NOMO-1 treated with DMSO at 0.1 percent for 48 hours (cell line): Measurements from ENCODE around the gene C2CD2.
"Not testable (repeated sequence)": the region's sequence is repeated elsewhere in the genome, so short reads cannot be mapped to it uniquely, and the experiment has no call there.

Experiments used
- DNase-seq: peaks from one replicate; lab custom pipeline; 2025; ENCODE audit not compliant: unreplicated experiment; lab: John Stamatoyannopoulos, UW

C2CD2 gene

GRCh38 chr21:41975391-41976272 lies 21.8 kb upstream of the C2CD2 start:
- no peak for DNase-seq

DNA sequence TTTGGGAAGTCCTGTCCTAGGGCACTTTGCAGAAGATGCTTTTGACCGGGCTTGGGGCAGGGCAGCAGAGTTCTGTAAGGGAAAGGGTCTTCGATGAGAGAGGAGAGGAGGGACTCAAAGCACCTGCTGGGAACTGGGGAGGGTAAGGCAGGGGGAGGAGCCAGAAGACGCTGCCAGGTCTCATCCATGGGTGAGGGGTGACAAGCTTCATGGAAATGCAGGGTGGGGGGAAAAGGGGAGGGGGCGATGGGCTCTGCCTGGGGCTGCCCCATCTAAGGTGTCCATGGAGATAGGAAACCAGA lies 20.9 kb upstream of the C2CD2 start:
- DNase-seq, result no peak

GRCh38 chr21:41973861-41974751 lies 20.3 kb upstream of the C2CD2 start:
- peak; percentile 56 for DNase-seq

DNA sequence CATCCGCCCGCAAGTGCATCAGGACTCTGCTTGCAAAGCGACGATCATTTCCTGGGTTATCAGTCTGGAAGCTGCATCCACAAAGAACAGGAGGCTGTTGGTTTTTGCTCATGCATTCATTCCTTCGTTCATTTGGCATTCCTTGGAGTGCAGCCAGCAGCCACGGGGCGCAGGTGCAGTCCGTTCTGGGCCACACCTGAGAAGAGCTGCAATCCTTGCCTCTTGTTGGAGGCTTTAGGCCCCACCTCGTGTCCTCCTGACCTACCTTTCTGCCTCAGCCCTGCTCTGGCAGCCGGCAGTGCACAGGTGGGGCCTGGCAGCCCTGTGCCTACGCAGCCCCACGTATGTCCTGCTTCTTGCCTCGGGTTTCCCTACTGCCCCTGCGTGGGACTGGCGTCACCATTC lies 19.6 kb upstream of the C2CD2 start:
- no peak for DNase-seq

DNA sequence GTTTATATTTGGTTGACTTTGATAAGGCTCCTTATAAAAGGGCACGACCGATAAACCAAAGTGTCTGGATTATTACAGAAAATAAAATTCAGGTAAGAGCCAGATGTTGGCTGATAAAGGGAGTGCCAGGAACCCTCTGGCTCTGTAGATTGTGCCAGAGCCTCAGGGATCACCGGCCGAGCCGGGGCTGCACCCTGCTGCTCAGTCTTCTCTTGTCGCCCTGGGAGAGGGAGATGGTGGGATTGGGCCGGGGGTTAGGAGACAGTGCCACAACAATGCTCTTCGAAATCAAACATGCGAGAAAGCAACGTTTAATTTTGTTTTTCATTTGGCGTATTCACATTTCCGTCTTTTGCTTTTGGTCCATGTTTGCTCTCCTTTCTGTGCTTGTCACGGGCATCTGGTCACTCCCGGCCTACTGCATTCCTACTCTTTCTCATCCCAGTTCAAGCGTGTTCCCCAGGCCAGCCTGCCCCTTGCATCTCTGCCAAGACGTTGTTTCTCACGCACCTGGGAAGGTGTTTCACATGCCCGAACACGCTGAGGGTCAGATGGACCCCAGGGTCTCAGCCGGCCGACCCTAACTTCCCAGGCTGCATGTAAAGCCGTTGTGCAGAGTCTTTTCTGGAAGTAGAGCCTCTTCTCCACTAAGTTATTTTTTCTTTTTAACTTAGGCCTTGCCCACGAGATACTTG lies 18.8 kb upstream of the C2CD2 start:
- DNase-seq, result no peak

DNA sequence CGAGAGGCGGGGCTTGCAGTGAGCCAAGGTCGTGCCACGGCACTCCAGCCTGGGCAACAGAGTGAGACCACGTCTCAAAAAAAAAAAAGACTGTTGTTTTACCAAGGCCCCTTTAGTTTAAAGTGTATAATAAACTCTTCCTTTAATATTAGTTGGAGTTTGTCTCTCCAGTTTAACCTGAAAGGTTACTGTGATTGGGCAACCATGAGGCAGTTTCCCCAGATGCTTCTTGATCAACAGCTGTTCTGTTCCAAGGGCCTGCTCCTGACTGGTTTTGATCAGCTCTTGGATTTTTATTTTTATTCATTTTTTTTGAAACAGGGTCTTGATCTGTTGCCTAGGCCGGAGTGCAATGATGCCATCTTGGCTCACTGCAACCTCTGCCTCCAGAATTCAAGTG lies 18.1 kb upstream of the C2CD2 start:
- DNase-seq, result no peak

DNA sequence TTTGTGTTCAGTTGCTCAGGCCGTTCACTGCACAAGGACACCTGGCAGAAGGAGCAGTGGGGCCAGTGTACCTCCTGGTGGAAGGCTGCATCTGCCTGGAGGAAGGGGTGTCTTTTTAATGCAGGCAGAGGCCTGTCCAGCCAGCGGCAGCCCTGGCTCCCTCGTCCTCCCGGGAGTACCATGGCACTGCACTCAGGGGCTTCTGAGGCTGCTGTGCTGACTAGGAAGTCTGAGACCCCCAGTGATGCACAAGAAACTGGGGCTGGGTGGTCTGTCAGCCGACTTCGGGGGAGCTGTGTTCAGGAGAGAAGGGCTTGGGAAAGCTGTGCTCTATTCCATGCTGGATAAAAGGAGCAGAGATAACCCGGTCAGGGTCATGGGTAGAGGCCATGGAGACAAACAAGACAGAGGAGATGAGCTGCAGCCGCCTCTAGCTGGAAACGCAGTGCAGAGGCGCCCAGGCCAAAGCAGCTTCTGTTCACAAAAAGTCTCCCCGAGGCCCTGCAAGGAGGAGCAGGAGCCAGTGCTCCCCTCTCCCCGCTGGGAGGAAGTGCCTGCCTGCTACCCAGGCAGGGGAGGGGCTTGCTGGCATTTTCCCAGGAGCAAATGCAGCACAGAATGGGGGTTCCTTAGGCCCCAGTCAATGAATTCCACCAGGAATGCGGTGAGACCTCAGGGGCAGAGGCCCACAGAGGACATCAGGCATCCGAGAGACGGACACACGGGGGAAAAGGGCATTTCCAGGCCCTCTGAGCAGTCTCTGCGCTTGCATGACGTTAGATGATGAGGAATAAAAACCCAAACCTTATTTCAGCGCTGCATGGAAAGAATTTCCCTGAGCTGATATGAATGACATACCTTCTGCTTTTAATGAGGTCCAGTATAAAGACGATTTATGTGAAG lies 17.2 kb upstream of the C2CD2 start:
- DNase-seq, result no peak

DNA sequence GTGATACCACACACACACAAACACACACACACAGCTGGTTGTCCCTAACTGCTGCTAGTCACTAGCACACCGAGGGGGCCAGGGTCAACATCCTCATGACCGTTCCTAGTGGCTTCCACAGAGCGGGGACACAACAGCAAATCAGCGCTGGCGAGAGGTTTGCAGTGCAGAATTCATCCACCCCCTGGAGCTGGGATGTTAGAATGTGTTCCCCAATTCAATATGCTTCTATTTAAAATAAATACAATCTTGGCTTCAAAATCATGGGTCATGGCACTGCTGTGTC lies 16.2 kb upstream of the C2CD2 start:
- no peak for DNase-seq

DNA sequence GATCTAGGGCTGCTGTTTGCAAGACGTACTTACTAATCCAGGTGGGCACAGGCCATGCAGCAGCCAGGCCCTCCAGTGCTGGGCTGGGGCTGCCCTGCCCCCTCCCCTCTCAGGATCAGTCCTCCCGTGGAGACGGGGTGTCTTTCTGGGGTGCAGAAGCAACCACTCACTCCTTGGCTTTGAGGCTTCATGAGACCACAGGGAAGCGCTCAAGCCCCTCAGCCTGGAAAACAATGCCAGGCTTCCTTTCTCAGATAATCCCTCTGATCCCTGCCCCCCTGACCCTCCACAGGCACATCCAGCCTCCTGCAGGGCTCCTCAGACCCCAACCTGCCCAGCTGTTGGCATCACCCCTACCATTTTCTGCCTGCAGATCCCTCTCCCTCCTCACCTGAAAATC lies 13.9 kb upstream of the C2CD2 start:
- DNase-seq, result no peak

GRCh38 chr21:41966872-41967621 lies 13.2 kb upstream of the C2CD2 start:
- DNase-seq, result no peak

GRCh38 chr21:41966041-41966833 lies 12.4 kb upstream of the C2CD2 start:
- DNase-seq, result no peak

DNA sequence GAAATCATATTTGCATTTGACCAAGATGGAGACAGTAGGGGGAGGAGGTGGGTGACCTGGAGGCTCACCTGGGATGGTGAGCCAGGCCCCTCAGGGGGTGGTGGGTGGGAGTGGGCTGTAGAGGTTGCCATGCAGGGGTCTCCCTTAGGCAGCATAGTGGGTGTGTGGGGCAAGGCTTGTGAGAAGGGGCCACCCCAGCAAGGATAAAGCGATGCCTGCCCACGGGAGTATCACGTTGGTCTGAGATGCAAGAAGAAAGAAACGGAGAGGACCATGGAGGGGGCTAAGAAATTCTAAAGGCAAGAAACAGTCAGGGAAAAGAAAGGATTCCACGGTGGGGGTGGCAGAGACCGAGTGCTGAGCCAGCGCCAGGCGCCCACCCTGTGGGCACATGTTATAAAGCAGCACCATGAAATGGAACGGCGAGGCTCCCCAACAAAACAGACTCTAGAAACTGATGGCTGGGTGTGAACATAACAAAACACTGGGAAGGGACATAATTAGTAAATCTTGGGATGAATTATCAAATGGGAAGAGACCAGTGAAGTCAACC lies 11.7 kb upstream of the C2CD2 start:
- no peak for DNase-seq

DNA sequence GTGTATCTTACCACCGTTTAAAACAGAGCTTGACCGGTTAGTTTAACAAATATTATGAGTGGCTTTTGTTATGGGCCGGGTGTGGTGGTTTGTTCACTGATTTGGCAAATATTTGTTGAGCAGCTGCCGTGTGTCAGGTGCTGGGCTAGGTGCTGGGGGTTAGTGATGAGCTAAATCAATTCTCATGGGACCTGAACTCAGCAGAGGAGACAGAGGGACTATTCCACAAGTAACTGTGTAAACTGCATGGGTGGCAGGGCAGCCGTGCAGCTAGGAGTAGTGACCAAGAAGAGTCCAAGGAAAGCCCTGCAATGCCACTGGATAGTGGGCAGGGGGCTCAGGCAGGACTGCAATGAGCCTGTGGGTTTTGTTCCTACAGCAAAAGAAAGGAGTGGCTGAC lies 11.2 kb upstream of the C2CD2 start:
- DNase-seq, result no peak

GRCh38 chr21:41964171-41964570 lies 10.4 kb upstream of the C2CD2 start:
- DNase-seq, result no peak

DNA sequence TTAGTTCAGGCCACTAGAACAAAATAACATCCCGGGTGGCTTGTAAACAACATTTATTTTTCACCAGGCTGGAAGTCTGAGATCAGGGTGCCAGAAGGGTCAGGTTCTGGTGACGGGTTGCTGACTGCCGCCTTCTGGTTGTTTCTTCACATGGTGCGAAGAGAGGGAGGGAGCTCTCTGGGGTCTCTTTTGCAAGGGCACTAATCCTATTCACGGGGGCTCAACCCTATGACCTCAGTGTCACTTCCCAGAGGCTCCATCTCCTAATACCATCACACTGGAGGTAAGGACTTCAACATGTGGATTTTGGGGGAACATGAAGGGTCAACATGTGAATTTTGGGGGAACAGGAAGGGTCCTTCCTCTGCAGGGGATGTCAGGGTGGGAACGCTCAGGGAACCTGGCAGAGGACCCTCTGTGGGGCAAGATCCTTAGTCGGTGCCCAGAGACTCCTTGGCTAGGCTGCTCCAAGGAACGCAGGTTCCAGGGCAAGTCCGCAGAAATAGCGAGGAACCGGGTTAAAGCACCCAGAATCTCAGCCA lies 8.7 kb upstream of the C2CD2 start:
- no peak for DNase-seq

GRCh38 chr21:41961753-41962152 lies 7.9 kb upstream of the C2CD2 start:
- no peak for DNase-seq

GRCh38 chr21:41961282-41961701 lies 7.5 kb upstream of the C2CD2 start:
- DNase-seq, result no peak

DNA sequence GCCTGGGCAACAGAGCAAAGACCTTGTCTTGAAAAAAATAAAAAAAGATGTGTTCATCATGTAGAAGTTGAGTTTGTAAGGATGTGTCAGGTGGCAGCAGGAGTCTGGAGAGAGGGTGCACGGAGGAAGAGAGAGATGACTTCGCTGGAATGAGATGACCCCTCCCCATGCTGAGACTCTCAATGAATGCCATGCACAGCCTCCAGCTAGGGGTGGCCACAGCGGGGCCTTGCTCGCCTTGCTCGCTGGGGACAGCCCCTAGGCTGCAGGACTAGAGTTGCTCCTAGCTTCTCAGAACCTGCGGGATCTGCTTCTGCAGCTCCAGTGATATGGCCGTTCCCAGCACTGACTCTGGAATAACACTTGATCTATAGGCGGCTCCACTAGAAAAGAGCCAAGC lies 6.6 kb upstream of the C2CD2 start:
- no peak for DNase-seq

GRCh38 chr21:41959697-41960096 lies 5.9 kb upstream of the C2CD2 start:
- DNase-seq, result not testable (repeated sequence)
